Measurements from ENCODE around the gene C11orf86.

- TF ChIP-seq CTCF (IDR thresholded peaks at IDR 0.05; ENCODE audit: insufficient read depth, low read depth, low read length) (no peak), EZH2 (IDR thresholded peaks at IDR 0.05; ENCODE audit: insufficient read depth, low read length) (no peak)
These were observed 24.5 kb downstream of the C11orf86 start for GRCh38 chr11:66999555-66999954.
